DMS53 (cell line): Measurements from ENCODE around the gene ST6GALNAC3.

Source experiments
- DNase-seq: peaks from one replicate; lab custom pipeline; 2025; lab: John Stamatoyannopoulos, UW

The ST6GALNAC3 gene

DNA sequence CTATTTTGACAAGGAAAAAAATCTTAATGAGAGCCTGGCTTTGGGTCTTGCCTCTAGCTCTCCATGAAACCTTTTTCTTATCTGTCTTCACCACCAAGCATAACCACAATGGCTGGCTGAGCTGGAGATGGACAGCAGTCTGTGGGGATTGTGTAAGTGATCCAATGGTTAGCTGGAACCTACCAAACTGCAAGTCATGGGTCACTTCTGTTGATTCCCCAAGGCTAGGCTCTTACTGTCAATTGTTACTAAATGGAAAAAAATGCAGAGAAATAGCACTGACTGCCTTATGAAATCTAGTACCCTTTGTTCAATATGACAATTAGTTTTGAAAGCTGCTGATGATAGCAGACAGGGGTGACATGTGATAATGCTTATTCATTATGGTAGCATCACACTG is 359.0 kb downstream of the ST6GALNAC3 start:
- no peak for DNase-seq

DNA sequence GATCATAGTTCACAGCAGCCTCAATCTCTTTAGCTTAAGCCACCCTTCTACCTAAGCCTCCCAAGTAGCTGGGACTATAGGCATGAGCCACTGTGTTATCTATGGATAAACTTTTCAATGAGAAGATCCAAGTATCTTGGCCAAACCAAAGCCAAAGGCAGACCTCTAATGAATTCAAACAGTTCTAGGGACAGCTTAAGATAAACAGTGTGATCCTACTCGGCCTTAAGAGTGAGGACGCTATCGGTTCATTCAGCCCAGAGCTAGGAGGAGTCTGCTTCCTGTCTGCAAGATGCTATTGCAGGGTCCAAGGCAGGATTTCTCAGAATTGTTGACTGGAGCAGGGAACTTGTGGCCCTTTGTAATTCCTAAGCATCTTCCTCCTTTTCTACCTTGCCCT is 368.7 kb downstream of the ST6GALNAC3 start:
- DNase-seq, result no peak

DNA sequence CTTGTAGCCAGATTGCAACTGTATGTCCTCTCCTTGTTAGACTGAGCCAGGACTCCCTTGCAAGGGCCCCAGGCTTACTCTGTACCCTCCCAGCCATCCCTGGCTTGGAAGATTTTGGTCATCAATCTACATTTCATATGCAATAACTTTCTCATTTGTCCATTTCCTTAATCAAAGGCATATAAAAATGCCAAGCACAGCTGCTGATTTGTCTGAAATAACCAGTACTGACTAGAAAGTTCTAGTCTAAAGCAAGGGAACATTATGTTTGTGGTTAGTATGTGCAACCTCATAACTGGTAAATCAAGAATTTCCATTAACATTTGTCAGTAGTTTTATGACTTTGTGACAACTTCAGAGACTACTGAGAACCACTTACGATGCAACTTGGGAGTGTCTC is 370.2 kb downstream of the ST6GALNAC3 start:
- DNase-seq, result no peak

DNA sequence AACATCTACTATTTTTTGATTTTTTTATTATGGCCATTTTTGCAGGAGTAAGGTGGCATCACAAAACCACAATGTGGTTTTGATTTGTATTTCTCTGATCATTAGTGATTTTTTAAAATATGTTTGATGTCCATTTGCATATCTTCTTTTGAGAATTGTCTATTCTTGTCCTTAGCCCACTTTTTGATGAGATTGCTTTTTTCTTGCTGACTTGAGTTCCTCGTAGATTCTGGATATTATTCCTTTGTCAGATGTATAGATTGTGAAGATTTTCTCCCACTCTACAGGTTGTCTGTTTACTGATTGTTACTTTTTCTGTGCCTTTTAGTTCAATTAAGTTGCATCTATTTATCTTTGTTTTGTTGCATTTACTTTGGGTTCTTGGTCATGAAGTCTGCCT is 375.7 kb downstream of the ST6GALNAC3 start:
- no peak for DNase-seq

DNA sequence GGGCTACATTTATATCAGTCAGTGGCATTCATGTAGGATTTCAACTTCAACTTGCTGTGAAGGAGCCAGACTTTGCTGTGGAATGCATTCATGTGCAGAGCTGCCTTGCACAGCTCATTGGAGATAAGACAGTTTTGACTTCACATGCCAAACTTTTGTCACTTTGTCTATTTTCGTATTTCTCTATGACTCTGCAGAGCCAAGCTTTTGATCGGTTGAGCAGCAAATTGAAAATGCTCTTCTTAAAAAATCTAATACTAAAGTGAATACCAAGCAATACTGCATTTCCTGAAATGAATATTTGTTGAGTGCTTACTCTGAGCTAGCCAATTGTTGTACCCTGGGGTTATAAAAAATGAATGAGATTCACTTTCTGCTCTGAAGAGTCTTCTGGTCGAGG is 388.7 kb downstream of the ST6GALNAC3 start:
- DNase-seq, result no peak

DNA sequence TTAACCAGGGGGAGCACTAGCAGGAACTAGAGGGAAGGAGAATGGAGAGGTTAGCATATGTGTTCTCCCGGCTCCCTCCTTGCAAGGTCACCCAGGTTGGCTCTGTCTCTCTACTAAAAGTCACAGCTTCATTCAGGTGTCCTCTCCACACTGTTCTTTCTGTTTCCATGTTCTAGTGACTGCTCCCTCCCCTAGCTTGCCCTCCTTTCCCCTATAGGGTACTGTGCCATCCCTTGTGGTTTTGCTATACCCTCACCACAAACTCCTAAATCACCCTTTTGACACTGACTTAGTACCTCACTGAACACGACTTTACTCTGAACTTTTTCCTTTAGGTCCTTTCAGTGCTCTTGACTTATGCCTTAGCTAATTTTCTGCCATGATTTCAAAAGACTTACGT is 389.3 kb downstream of the ST6GALNAC3 start:
- DNase-seq, result no peak

DNA sequence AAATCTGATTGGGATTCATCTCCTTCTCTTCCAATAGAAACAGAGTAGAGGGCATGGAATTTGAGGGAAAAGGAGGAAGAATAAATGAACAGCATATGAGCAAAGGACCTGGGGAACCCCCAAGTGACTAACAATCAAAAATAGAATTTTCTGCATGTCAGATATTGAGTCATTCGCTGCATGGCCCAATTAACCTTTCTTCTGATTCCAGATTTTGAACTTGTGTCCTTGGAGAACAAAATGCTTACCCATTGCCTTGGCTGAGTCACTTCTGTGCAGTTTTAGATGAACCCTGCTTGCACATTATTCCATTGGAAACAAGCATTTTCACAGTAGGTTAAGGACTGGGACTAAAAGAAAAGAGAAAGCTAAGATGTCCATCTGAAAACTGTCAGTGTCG is 390.5 kb downstream of the ST6GALNAC3 start:
- DNase-seq, result no peak

DNA sequence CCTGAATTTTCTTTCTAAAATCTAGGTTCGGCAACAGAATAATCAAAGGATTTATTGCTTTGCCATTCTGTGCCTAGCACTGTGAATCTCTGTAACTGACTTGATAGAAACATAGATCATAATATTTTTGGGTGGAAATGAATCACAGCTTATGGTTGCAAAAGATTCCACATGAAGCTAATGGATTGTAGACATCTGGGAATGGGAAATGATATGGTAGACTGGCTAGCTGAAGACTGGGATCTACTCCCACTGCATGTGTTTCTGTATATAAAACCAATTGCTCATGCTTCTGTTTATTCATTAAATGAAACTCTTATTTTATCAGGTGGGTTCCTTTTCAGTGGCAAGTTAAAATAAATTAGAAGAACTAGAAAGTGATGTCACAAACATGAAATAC is 395.6 kb downstream of the ST6GALNAC3 start:
- no peak for DNase-seq

DNA sequence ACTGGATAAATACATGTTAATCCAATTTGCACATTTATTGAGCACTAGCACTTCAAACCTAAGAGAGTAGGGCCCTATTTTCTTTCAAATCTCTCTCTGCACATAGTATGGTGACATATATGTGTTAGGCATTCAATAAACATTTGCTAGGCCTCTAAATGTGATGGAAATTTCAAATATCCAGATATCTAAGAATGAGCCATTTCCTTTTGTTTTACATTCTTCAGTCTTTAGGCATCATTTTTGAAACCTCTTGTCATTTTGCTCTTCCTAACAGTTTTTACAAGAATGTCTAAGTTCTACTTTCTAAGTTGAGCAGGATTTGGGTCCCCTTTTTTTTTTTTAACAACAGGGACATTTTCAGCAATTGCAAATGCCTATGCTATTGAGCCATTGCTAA is 397.0 kb downstream of the ST6GALNAC3 start:
- DNase-seq, result no peak

DNA sequence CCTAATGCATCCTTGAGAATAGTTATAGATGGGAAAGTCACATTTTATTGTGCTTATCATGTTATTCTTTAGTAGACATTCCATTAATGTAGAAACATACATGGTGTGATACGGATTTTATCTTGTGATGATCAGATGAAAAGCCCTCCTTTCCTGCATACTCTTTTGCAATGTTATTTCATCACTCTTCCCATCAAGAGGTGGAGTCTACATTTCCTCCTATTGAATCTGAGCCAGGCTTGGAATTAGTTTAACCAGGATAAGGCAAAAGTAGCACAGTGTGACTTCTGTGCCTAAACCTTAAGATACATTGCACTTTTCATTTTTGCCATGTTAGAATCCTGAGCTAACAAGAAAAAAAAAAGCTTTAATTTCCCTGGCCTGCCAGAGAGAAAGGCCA is 399.0 kb downstream of the ST6GALNAC3 start:
- DNase-seq, result no peak

DNA sequence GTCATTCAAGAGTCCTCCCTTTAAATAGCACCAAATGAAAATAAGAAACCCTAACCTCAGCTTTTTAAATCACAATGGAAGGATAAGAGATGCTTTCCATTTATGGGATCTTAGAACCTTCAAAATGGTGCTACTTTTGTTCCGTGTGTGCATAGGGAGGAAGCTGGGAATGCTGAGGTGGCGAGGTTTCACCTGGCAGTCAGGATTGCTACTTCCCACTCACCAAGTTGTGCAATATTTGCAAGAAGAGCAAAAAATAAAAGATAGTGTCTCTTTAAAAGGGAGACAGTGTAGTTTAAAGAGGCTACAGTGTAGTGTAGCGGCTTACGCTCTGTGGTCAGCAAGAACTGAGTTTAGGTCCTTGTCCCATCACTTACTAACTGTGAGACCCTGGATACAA is 400.4 kb downstream of the ST6GALNAC3 start:
- DNase-seq, result no peak

DNA sequence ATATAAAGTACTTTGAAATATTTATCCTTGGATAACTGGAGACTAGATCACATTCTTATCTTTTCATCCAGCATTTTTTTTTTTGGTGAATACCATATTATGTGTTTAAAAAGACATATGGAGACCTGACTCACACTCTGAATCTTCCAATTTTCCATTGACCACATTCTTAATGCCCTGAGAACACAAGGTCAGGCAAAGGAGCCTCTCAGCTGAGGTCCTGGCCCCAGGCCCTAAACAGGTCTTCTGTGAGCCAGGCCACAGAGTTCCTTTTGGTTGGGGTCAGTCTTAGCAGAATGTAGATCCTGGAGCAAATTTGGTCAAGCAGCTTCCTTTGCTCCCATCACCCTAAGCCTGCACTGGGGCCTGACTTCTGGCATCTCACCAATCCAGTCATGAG is 402.6 kb downstream of the ST6GALNAC3 start:
- no peak for DNase-seq

DNA sequence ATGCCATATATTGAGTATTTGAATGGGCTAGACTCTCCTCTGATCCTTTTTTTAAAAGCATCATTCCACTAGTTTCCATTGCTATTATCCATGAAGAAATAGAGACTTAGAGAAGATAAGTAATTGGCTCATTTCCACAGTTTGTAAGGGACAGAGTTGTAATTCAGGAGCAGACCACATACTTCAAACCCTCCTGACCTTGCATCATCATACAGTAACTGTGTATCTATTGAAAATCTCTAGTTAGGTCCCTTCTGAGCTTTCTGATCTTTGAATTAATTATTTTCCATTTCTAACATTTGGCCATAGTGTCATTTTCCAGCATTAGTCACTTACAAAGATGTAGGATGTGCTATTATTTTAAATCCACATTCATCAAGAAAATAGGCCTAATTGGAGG is 406.3 kb downstream of the ST6GALNAC3 start:
- no peak for DNase-seq

DNA sequence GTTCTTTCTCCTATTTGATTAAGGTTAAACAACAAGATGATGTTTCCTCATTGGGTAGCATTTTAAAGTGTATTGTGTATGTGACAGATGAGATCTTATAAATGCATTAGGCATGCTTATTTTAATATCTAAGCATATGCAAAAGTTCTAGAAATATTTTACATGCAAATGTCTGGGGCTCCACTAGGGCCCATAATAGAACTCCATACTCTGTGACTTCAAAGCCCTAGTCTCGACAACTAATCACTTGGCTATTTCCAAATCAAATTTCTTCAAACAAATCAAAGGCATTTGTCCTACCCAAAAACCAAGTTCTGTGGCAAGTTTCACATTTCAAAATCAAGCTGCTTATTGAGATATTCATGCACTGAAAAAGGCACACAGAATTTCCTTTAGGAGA is 407.1 kb downstream of the ST6GALNAC3 start:
- DNase-seq, result no peak

DNA sequence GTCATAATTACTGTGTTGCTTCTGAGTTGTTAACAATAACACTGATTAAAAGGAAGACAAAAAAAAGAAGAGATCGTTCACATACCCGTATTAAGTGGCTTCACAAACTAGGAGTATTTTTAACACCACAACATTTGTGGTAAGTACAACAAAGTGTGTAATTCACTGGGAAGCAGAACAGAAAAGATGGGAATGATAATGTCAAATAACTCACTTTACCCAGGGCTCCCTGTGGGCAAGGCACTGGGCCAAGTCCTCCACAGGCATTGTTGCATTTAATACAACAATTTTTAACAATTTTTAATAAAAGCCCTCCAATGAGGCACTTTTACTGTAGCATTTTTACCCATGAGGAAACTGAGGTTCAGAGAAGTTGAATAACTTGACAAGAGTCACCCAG is 407.7 kb downstream of the ST6GALNAC3 start:
- no peak for DNase-seq

DNA sequence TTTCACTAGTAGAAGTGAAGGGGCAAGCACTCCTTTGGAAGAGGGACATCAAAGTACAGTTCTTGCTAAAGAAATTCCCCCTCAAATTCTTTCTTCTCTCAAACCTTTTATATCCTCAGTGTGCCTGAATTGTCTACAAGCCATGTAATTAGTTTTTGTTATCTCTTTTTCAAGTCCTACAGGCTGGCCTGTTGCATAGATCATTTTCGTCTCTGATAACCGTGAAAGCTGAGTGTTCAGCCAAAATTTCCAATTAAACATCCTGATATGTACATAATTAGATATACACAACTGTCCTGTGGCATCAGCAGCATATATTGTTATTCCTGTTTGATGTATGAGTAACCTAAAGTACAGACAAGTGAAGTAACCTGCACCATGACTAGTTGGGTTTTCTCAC is 417.2 kb downstream of the ST6GALNAC3 start:
- no peak for DNase-seq

DNA sequence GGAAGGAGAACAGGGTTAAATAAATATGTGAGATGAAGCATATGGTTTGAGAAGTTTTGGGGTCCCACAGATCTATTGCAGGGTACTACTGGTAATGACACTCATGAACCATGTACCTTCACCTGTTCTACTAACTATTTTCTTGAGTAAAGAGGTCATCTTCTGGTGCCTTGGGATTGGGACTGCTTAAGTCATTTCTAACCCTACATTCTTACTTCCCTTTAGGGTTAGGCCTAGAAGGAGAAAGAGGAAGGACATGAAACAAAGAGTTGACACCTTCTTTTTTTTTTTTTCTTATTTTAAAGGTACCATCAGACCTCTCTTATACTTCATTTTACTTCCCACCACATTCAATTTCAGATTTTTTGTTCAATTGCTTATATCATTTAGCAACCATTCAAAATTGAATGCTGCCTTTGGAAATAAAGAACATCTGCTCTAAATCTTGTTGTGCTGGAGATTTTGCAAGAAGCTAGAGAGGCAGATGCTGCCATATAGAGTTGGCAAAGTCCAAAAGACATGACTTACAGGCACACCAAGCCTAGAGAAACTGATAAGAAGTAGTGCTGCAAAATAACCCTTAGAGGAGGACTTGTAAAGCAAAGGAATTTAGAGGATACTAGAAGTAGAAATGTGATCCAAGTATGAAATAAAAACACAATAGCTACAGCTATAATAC is 418.3 kb downstream of the ST6GALNAC3 start:
- DNase-seq, result no peak

DNA sequence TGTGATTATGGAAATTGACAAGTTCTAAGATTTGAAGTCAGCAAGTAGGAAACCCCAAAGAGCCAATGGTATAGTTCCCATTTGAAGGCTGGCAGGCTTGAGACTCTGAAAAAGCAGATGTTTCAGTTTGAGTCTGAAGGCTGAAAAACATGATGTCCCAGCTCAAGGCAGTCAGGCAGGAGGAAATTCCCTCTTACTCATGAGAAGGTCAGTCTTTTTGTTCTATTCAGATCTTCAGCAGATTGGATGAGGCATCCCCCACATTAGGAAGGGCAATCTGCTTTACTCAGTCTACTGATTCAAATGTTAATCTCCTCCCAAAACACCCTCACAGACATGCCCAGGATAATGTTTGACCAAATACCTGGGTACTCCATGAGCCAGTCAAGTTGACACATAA is 420.3 kb downstream of the ST6GALNAC3 start:
- DNase-seq, result no peak

DNA sequence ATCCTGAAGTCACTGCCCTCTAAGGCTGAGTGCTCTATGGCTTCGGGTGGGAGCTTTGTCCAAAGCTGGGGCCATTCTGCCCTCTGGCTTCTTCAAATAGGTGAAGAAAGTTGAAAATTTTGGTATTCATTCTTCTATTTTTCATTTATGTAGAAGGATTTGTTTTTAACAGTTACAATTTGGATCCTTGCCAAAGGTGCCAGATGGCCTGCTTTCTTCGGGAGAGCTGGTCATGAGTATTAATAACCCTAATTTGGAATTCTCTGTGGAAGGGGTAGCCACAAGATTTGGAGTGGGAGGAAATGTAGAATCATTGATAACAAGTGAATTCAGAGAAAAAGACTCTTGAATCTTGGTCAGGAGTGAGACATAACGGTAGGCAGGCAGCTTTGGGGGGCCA is 422.3 kb downstream of the ST6GALNAC3 start:
- no peak for DNase-seq

DNA sequence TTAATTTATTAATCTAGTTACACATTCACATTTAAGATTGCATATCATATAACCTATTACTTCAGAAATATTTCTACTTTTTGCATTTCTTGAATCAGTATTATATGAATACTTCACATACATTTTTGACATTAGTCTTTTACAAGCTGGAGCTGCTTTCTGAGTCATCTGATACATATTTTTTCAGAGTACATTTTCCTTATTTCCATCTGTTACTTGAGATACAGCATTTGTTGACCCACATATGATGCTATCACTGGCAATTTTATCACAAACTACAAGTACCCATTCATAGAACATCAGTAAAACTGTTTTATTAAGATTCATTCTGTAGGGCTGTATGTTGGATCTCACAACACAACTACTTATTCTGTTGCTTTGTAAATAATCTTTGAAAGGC is 425.6 kb downstream of the ST6GALNAC3 start:
- DNase-seq, result no peak

DNA sequence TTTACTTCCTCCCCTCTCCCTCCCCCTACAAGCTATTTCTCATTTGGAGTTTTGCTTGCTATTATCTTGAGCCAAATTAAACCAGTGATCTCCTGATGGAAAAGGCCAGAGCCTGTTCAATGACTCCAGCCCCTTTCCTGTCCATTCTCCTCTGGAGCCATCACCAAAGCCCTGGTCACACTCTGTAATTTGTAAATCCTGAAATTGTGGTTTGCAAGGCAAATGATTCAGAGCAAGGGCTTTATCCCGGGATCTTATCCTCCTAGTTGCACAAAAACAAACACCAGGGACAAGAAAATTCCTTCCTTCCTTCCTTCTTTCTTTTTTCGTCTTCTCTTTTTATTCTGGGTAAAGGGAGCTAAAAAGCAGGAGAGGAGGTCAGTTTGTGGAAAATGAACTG is 426.6 kb downstream of the ST6GALNAC3 start:
- no peak for DNase-seq

DNA sequence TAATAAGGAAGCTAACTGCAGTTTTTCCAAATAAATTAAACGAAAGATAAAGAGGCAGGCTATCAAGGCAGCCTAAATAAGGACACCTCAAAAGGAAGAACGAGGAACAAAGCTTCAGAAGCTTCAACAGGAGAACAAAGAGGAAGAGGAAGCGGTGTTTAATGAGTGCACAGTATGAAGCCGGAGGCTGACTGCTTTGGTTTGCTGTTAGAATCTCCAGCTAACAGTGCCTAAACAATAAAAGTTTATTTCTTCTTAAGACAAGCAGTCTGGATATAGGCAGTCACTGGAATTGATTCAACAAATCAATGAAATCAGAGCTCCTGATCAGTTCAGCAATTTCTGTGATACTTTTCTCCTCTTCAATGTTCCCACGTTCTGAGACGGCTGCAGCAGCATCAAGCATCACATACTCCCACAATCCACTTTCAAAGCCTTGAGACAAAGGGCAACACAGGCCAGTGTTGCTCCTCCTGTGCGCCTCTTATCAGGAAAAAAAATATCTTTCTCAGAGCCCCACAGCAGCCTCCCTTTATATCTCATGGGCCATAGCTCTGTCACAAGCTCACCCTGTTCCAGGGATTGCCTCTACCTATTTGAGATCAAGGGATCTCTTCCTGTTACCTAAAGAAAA is 427.2 kb downstream of the ST6GALNAC3 start:
- no peak for DNase-seq

DNA sequence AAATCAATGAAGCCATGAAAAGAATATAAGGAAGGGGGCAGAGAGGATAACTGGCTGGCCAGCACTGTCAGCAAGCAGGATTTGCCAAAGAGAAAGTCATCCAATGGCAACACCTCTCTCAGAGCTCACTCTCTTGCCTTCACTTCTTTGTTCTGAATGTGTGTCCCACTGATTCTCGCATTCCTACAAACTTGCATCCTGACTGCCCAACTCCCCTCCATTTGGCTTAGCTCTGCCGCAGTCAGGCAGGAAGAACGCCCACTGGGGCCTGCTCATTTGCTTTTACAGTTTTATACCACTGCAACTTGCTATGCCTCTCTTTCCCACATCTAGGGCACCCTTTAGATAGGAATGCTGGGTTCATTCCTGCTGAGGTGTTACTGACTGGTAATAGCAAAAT is 428.6 kb downstream of the ST6GALNAC3 start:
- DNase-seq, result no peak

DNA sequence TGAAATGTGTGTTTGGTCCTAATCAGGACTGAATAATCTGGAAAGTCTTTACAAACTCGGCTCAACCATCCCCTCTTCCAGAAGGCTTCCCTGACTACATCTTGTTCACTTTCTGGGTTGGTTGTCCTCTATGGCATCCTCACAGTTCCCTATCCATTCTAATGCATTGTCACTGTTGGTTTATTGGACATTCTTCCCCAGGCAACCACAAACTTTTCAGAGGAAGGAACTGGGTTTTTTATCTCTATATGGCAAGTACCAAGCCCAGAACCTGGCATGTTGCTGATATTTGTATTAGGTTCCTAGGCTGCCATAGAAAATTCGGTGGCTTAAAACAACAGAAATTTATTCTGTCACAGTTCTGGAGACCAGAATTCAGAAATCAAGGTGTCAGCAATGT is 429.2 kb downstream of the ST6GALNAC3 start:
- no peak for DNase-seq
